Transverse colon (tissue), 4 donors: Measurements from ENCODE around the gene ANKS1B. TPM values are rescaled to one million over a fixed set of nuclear protein-coding genes. Genes with fewer than 3 reads are reported as not detected.

ENCODE experiments used
- DNase-seq: peaks from one replicate; pipeline ENCODE4 v3.0.0-alpha.2; 2019
- H3K27ac ChIP-seq, 4 donors: fragments of 200-600 bp; sonication (generic); 2 replicates each; pipeline ENCODE4 v1.5.1; 2016 to 2018; ENCODE audit warnings: inconsistent platforms in 4 of 4
- H3K27me3 ChIP-seq: fragments of 200-600 bp; sonication (generic); 2 replicates; pipeline ENCODE4 v1.5.1; 2017; ENCODE audit warnings: inconsistent platforms
- H3K36me3 ChIP-seq, 4 donors: fragments of 200-600 bp; sonication (generic); 2 replicates each; pipeline ENCODE4 v1.5.1; 2017 to 2019; ENCODE audit warnings: inconsistent platforms in 4 of 4
- H3K4me1 ChIP-seq, 4 donors: fragments of 200-600 bp; sonication (generic); 2 replicates each; pipeline ENCODE4 v1.5.1; 2017 to 2020; ENCODE audit warnings: inconsistent platforms in 4 of 4
- H3K4me3 ChIP-seq, 4 donors: fragments of 200-600 bp; sonication (generic); 1 replicate in 1 of 4; 2 replicates in 3 of 4; pipeline versions ENCODE4 v1.5.1 to v1.6.1; 2017 to 2019; ENCODE audit warnings: inconsistent platforms in 4 of 4
- H3K9me3 ChIP-seq, 2 donors: fragments of 200-600 bp; sonication (generic); 2 replicates each; pipeline ENCODE4 v1.5.1; 2017 to 2019; ENCODE audit warnings: inconsistent platforms in 2 of 2
- CTCF ChIP-seq, 5 experiments: fragments of 200-600 bp in 3 of 5; fragments of 450-650 bp in 2 of 5; sonication (generic) in 3 of 5; IDR thresholded peaks; 1 replicate in 2 of 5; 2 replicates in 3 of 5; pipeline ENCODE4 v1.5.1; 2016 to 2017; ENCODE audit warnings: antibody characterized with exemption in 5 of 5, inconsistent platforms in 3 of 5, mild to moderate bottlenecking in 2 of 5, moderate library complexity in 1 of 5
- EP300 ChIP-seq: sonication (generic); formaldehyde crosslinking; IDR thresholded peaks from one replicate; pipeline ENCODE4 v1.6.1; 2017; ENCODE audit warnings: antibody characterized with exemption, low read depth
- POLR2A ChIP-seq: fragments of 450-650 bp; IDR thresholded peaks from one replicate; pipeline ENCODE4 v1.6.1; 2016; ENCODE audit warnings: antibody characterized with exemption, mild to moderate bottlenecking, moderate library complexity
- POLR2AphosphoS5 ChIP-seq, 3 donors: sonication (generic); formaldehyde crosslinking; IDR thresholded peaks; one replicate each; pipeline ENCODE4 v1.6.1; 2016; ENCODE audit warnings: antibody characterized with exemption in 3 of 3
- WGBS, 2 donors: methylation state at CpG; one replicate each; pipeline ENCODE4 v1.1.5; 2018; ENCODE audit warnings: low coverage in 1 of 2; 5-methylcytosine and 5-hydroxymethylcytosine counted together
- in situ Hi-C, 4 donors: fragments of 200-750 bp; cut with MboI; loops; one replicate each; pipeline versions ENCODE4 v1.15.0 to v1.15.1; 2017; ENCODE audit warnings: low sequenced_read_pairs in 3 of 4, low pct_ligation_motif_present in 1 of 4, low pct_unique_long_range_greater_than_20kb in 1 of 4
- intact Hi-C: fragments of 100-400 bp; cut with DNase I; formaldehyde crosslinking; loops from one replicate; pipeline ENCODE4 v1.15.1; 2023; ENCODE audit warnings: low total_unique reads
- total RNA-seq, 4 donors: library from RNA; depleted of rRNA; stranded (reverse); fragments of >200 nt; gene quantifications; one replicate each; pipeline ENCODE4 v1.1.0, GENCODE V29; 2016

The ANKS1B gene
- total RNA-seq, 4 donors from 2014 or later: 1.4 to 6.4 (median 3.5) TPM; not detected in 1

- no peak overlapping the region for H3K4me3 ChIP-seq
- H3K4me1 ChIP-seq: no peaks in the 10 kb centered on the region
- no peaks in the 10 kb centered on the region for H3K9me3 ChIP-seq
- H3K27me3 ChIP-seq: no peaks in the 10 kb centered on the region
- in situ Hi-C loops: no loop called here
- no peak for DNase-seq
- intact Hi-C loops: no loop called here
- TF ChIP-seq CTCF (IDR thresholded peaks at IDR 0.05): peak in 2 of 5 experiments; percentile 14 to 19
- TF ChIP-seq EP300: no peak
- WGBS, 2 donors: 59 to 68% methylated on average over 4 to 5 of the region's 5 CpGs
- peaks cover 0 to 46% (median 19%) of the 10 kb centered on the region in 4 donors for H3K36me3 ChIP-seq
- no peak overlapping the region for H3K27ac ChIP-seq
These were observed 1259.1 kb downstream of the ANKS1B start for GRCh38 chr12:98725476-98726247.

- intact Hi-C loops: no loop called here
- Histone ChIP-seq H3K4me3 (no peak overlapping the region), H3K27ac (no peak overlapping the region), H3K27me3 (no peaks in the 10 kb centered on the region), H3K36me3 (peaks cover 0 to 38% (median 17%) of the 10 kb centered on the region in 4 donors), H3K9me3 (no peaks in the 10 kb centered on the region), H3K4me1 (no peaks in the 10 kb centered on the region)
- TF ChIP-seq CTCF (IDR thresholded peaks at IDR 0.05) (no peak), EP300 (no peak), POLR2AphosphoS5 (IDR thresholded peaks at IDR 0.05) (no peak), POLR2A (no peak)
- in situ Hi-C loops: no loop called here
- DNase-seq: no peak
- 81% methylated on average over 5 of the region's 5 CpGs for WGBS, 2 donors
These were observed 1260.2 kb downstream of the ANKS1B start for GRCh38 chr12:98724384-98725155.

- in situ Hi-C loops (no loop called here), intact Hi-C loops (no loop called here)
- no peak for DNase-seq
- no peaks in the 10 kb centered on the region for H3K4me1 ChIP-seq
- H3K36me3 ChIP-seq: peaks cover 0 to 31% (median 11%) of the 10 kb centered on the region in 4 donors
- no peak for TF ChIP-seq POLR2AphosphoS5 (IDR thresholded peaks at IDR 0.05)
- no peak for TF ChIP-seq EP300
- no peak for TF ChIP-seq POLR2A
- TF ChIP-seq CTCF (IDR thresholded peaks at IDR 0.05): no peak
- no peak overlapping the region for H3K4me3 ChIP-seq
- no peak overlapping the region for H3K27ac ChIP-seq
- H3K9me3 ChIP-seq: no peaks in the 10 kb centered on the region
- no peaks in the 10 kb centered on the region for H3K27me3 ChIP-seq
- 87 to 96% methylated on average over 2 of the region's 2 CpGs for WGBS, 2 donors
These were observed 1263.5 kb downstream of the ANKS1B start for GRCh38 chr12:98721204-98721702.
